ENCODE measurements around the gene KCNK7. TPM values are rescaled to one million over a fixed set of nuclear protein-coding genes. Genes with fewer than 3 reads are reported as not detected.

Gene KCNK7
- total and polyA plus RNA-seq, 12 donors: 0.22 to 1.5 (median 0.36) TPM; not detected in 2

DNA sequence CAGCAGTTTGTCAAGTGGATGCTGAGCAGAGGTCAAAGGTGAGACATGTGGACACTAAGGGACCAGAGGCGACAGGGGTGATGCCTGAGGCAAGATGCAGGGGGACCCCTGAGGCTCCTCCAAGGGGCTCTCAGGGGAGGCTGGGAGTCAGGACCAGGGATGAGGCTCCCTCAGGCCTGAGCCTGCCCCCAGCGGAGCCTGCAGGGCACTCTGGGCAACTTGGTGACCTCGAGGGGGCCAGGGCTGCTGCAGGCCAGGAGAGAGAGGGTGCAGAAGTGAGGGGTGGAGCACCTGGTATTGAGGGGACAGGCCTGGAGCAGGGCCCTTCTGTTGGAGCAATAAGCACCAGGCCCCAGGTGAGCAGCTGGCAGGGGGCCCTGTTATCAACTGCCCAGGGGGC, 13.7 kb downstream of the KCNK7 start:
- no peak overlapping the region for H3K4me3 ChIP-seq
- ATAC-seq (no peak), DNase-seq (no peak)
- H3K27me3 ChIP-seq: no peaks in the 10 kb centered on the region
- WGBS, 2 donors: 86 to 91% methylated on average over 3 of the region's 3 CpGs
- TF ChIP-seq, protein P1, sequence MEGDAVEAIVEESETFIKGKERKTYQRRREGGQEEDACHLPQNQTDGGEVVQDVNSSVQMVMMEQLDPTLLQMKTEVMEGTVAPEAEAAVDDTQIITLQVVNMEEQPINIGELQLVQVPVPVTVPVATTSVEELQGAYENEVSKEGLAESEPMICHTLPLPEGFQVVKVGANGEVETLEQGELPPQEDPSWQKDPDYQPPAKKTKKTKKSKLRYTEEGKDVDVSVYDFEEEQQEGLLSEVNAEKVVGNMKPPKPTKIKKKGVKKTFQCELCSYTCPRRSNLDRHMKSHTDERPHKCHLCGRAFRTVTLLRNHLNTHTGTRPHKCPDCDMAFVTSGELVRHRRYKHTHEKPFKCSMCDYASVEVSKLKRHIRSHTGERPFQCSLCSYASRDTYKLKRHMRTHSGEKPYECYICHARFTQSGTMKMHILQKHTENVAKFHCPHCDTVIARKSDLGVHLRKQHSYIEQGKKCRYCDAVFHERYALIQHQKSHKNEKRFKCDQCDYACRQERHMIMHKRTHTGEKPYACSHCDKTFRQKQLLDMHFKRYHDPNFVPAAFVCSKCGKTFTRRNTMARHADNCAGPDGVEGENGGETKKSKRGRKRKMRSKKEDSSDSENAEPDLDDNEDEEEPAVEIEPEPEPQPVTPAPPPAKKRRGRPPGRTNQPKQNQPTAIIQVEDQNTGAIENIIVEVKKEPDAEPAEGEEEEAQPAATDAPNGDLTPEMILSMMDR (IDR thresholded peaks at IDR 0.05): no peak
- intact Hi-C loops (cut with DNase I): loop anchor here in 1 of 10 donors (10.0 kb wide), 1 partner anchor 47 kb away; no protein-coding TSS in a partner anchor
- H3K4me1 ChIP-seq: peaks cover 17 to 36% (median 29%) of the 10 kb centered on the region in 9 donors
- H3K36me3 ChIP-seq: peaks cover 0 to 78% (median 22%) of the 10 kb centered on the region in 9 donors
- peak overlapping the region in 1 of 10 donors; percentile 32 for H3K27ac ChIP-seq
- no peaks in the 10 kb centered on the region for H3K9me3 ChIP-seq

DNA sequence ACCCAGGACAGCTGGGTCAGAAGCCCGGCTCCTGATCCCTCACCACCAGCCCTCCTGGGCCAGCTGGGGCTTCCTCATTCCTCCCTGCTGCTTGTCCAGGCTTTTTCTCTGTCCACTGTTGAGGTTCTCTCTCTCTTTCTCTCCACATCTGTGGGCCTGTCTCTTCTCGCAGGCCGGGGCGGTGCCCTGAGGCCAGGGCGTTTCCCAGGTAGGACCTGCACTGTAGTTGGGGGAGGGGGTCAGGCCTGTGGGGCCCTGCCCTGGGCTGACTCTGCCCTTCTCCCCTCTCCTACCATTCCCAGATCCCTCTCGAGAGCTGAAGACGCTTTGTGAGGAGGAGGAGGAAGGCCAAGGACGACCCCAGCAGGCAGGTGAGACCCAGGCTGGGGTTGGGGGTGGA, 14.8 kb downstream of the KCNK7 start:
- Histone ChIP-seq H3K27ac (no peak overlapping the region), H3K4me1 (peaks cover 13 to 32% (median 23%) of the 10 kb centered on the region in 9 donors), H3K36me3 (peaks cover 0 to 69% (median 22%) of the 10 kb centered on the region in 9 donors), H3K4me3 (no peak overlapping the region), H3K27me3 (no peaks in the 10 kb centered on the region), H3K9me3 (no peaks in the 10 kb centered on the region)
- intact Hi-C loops (cut with DNase I): loop anchor here in 1 of 10 donors (10.0 kb wide), 1 partner anchor 46 kb away; no protein-coding TSS in a partner anchor
- no peak for ATAC-seq
- TF ChIP-seq, protein P1 (IDR thresholded peaks at IDR 0.05): no peak
- whole genome bisulfite sequencing, 2 donors: 95 to 98% methylated on average over 8 of the region's 8 CpGs
- no peak for DNase-seq

DNA sequence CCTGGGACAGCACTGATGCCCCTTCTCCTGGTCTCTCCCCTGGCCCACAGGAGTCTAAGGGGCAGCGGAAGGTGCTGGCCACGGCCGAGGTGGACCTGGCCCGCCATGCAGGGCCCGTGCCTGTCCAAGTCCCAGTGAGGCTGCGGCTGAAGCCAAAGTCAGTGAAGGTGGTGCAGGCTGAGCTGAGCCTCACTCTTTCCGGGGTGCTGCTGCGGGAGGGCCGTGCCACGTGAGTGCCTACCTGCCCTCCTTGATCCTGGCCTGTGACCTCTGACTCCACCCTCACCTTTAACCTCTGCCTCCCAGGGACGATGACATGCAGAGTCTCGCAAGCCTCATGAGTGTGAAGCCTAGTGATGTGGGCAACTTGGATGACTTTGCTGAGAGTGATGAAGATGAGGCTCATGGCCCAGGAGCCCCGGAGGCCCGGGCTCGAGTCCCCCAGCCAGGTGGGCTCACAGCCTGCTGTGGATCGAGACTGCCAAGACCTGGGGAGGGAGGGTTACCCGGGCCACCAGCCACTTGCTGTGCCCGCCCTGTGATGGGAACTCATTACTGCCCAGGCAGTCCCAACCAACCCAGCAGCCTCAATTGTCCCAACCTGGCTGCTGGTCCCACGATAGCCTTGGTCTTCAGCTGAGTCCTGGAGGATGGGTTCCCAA, 15.4 kb downstream of the KCNK7 start:
- H3K36me3 ChIP-seq: peaks cover 0 to 64% (median 22%) of the 10 kb centered on the region in 9 donors
- intact Hi-C loops (cut with DNase I): loop anchor here in 1 of 10 donors (10.0 kb wide), 1 partner anchor 45 kb away; no protein-coding TSS in a partner anchor
- 90 to 94% methylated on average over 19 of the region's 19 CpGs for WGBS, 2 donors
- no peak overlapping the region for H3K27ac ChIP-seq
- H3K27me3 ChIP-seq: no peaks in the 10 kb centered on the region
- H3K4me3 ChIP-seq: no peak overlapping the region
- H3K9me3 ChIP-seq: no peaks in the 10 kb centered on the region
- TF ChIP-seq, protein P1 (IDR thresholded peaks at IDR 0.05): no peak
- H3K4me1 ChIP-seq: peaks cover 13 to 33% (median 26%) of the 10 kb centered on the region in 9 donors
- no peak for DNase-seq
- no peak for ATAC-seq

DNA sequence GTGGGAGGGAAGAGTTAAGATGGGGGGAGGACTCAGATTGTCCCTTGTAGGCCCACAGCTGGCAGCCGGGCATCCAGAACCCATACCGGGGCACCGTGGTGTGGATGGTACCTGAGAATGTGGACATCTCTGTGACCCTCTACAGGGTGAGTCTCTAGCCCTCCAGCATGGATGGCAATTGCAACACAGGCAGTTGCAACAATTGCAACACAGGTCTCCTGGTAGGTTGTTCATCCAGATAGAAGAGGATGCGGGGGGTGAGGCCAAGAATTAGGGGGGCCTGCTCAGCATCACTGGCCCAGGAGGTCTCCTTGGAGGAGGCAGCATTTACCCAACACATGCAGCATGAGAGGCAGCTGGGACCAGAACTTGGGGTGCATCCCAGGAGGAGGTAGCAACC, 16.3 kb downstream of the KCNK7 start:
- 83 to 84% methylated on average over 4 of the region's 4 CpGs for WGBS, 2 donors

More for the DNA sequence above, 16.3 kb downstream of the KCNK7 start:
- no peak overlapping the region for H3K4me3 ChIP-seq
- no peaks in the 10 kb centered on the region for H3K9me3 ChIP-seq
- no peak for DNase-seq
- TF ChIP-seq, protein P1 (IDR thresholded peaks at IDR 0.05): no peak
- ATAC-seq: no peak
- peaks cover 0 to 58% (median 20%) of the 10 kb centered on the region in 9 donors for H3K36me3 ChIP-seq
- intact Hi-C loops (cut with DNase I): loop anchor here in 1 of 10 donors (5.0 kb wide), 1 partner anchor 78 kb away; no protein-coding TSS in a partner anchor
- H3K27ac ChIP-seq: no peak overlapping the region
- no peaks in the 10 kb centered on the region for H3K27me3 ChIP-seq
- H3K4me1 ChIP-seq: peaks cover 16 to 41% (median 35%) of the 10 kb centered on the region in 9 donors
